Pericardium fibroblast (primary cell): Measurements from ENCODE around the gene TYK2. TPM values are rescaled to one million over a fixed set of nuclear protein-coding genes. Genes with fewer than 3 reads are reported as not detected.

ENCODE experiments used
- total RNA-seq: library from RNA; depleted of rRNA; stranded (reverse); fragments of >200 nt; gene quantifications from 2 replicates; pipeline ENCODE4 v1.2.3, GENCODE V29; 2015

The TYK2 gene
- 68.0 and 74.8 TPM in 2 replicates for total RNA-seq

DNA sequence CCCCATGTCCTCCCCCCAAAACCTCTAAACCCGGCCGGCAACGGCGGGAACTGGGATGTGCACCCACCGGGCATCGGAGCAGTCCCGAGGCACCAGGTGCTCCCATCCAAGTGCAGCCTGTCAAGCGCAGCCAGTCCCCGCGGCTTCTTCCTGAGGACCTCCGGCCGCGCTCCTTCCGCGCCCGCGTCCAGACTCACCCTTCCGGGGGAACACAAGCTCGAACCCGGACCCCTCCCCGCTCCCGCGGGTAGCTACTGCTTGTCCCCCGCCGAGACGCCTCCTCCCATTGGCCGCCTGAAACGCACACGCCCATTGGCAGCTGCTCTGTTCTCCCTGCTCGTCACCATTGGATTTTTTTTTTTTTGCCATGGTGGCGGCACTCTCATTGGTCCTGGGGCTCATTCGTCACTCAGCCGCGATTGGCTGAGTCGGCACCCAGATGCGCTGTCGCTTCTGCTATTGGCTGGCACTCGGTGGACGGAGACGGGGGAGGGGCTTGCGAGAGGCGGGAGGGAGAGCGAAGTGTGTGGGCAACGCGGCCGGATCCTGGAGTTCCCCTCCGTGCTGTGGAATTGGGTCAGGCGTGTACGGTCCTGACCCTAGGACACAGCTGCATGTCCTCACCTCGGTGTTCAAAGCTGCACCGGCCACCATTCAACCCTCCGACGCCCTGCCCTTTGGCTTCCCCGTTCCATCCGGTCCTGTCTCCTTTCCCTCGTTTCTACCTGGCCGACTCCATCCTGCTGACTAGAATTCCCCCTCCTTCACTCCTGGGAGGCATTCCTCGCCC lies at the start of gene TYK2:
Gene TYK2, minus strand, starts transcription at position 260 of the 790 bp plus-strand sequence. CDS start 2,166 bp downstream, outside the sequence.

DNA sequence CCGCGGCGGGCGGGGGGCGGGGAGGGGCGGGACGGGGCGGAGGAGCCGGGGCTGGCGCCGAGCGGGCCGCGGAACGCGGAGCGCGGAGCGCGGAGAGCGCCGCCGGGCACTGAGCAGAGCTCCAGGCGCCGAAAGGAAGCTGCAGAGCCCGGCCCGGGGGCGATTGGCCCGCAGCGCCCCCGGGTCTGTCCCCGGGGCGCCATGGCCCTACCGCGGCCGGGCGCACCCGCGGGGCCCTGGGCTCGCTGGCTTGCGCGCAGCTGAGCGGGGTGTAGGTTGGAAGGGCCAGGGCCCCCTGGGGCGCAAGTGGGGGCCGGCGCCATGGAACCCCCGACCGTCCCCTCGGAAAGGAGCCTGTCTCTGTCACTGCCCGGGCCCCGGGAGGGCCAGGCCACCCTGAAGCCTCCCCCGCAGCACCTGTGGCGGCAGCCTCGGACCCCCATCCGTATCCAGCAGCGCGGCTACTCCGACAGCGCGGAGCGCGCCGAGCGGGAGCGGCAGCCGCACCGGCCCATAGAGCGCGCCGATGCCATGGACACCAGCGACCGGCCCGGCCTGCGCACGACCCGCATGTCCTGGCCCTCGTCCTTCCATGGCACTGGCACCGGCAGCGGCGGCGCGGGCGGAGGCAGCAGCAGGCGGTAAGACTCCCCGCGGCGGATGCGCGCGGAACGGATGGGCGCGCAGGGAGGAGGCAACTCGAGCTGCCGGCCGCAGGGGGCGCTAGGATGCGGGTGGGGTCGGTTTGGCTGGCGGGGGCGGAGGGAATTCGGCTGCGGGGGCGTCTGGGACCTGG lies 40.3 kb upstream of the TYK2 start, which contains the start of gene PDE4A:
Gene PDE4A, plus strand, starts transcription at position 95 of the 796 bp plus-strand sequence. Its CDS starts 227 bp downstream, at position 322.

GRCh38 chr19:10403137-10404021 lies 23.0 kb upstream of the TYK2 start, which contains the start of gene CDC37:
Gene CDC37 (minus strand): TSS chr19:10403542. CDS start chr19:10403479, 63 bp downstream.

GRCh38 chr19:10339380-10339960 lies 40.9 kb downstream of the TYK2 start, which contains the start of gene ICAM3:
Gene ICAM3 (minus strand): TSS chr19:10339624. CDS start chr19:10339614, 10 bp downstream.

GRCh38 chr19:10332965-10333757 lies 47.2 kb downstream of the TYK2 start, which contains the start of gene RAVER1:
Gene RAVER1 (minus strand): TSS chr19:10333529. CDS start chr19:10333507, 22 bp downstream.

GRCh38 chr19:10315335-10316214 lies 64.8 kb downstream of the TYK2 start, which contains the start of gene FDX2:
Gene FDX2 (minus strand): TSS chr19:10316015. CDS start chr19:10315996, 19 bp downstream.

GRCh38 chr19:10309423-10309822 lies 70.9 kb downstream of the TYK2 start, which contains the start of gene ZGLP1:
Gene ZGLP1 (minus strand): TSS chr19:10309815.

Other genes with a start within 250 kb of the TYK2 start
- 44.7 and 52.4 TPM in 2 replicates for gene DNMT1, start 185.6 kb downstream of the TYK2 start, total RNA-seq
- 37.7 and 40.0 TPM in 2 replicates for gene S1PR2, start 149.2 kb downstream of the TYK2 start, total RNA-seq
- 75.4 and 86.2 TPM in 2 replicates for gene MRPL4, start 128.4 kb downstream of the TYK2 start, total RNA-seq
- gene ICAM1, start 109.5 kb downstream of the TYK2 start, total RNA-seq = 43.5 and 55.2 TPM in 2 replicates
- gene ICAM4, start 93.6 kb downstream of the TYK2 start, total RNA-seq = 0.60 and 4.1 TPM in 2 replicates
- gene ICAM5, start 90.6 kb downstream of the TYK2 start, total RNA-seq = 2.6 and 4.2 TPM in 2 replicates
- gene ZGLP1, start 70.8 kb downstream of the TYK2 start, total RNA-seq = 1.5 and 3.0 TPM in 2 replicates
- gene FDX2, start 64.6 kb downstream of the TYK2 start, total RNA-seq = 20.1 and 26.8 TPM in 2 replicates
- gene RAVER1, start 47.0 kb downstream of the TYK2 start, total RNA-seq = 20.7 and 32.5 TPM in 2 replicates
- 6.8 and 7.8 TPM in 2 replicates for gene ICAM3, start 40.9 kb downstream of the TYK2 start, total RNA-seq
- 157 and 169 TPM in 2 replicates for gene CDC37, start 23.0 kb upstream of the TYK2 start, total RNA-seq
- 5.4 and 15.4 TPM in 2 replicates for gene PDE4A, start 40.0 kb upstream of the TYK2 start, total RNA-seq
- gene KEAP1, start 122.8 kb upstream of the TYK2 start, total RNA-seq = 53.6 and 78.1 TPM in 2 replicates
- gene S1PR5, start 136.9 kb upstream of the TYK2 start, total RNA-seq = 1.1 and 5.4 TPM in 2 replicates
- 15.8 and 28.4 TPM in 2 replicates for gene ATG4D, start 163.3 kb upstream of the TYK2 start, total RNA-seq
- gene KRI1, start 185.4 kb upstream of the TYK2 start, total RNA-seq = 11.3 and 14.1 TPM in 2 replicates
- gene CDKN2D, start 188.4 kb upstream of the TYK2 start, total RNA-seq = 2.3 and 5.7 TPM in 2 replicates
- 2.3 TPM in 1 of 2 replicates, not detected in the other for gene AP1M2, start 206.7 kb upstream of the TYK2 start, total RNA-seq
- gene SLC44A2, start 245.0 kb upstream of the TYK2 start, total RNA-seq = 57.5 and 91.6 TPM in 2 replicates